ENCODE results near the gene ZCCHC24.

ZCCHC24 gene

GRCh38 chr10:79410315-79411094, 34.9 kb downstream of the ZCCHC24 start:
- DNase-seq (ENCODE audit: low spot score): no peak

DNA sequence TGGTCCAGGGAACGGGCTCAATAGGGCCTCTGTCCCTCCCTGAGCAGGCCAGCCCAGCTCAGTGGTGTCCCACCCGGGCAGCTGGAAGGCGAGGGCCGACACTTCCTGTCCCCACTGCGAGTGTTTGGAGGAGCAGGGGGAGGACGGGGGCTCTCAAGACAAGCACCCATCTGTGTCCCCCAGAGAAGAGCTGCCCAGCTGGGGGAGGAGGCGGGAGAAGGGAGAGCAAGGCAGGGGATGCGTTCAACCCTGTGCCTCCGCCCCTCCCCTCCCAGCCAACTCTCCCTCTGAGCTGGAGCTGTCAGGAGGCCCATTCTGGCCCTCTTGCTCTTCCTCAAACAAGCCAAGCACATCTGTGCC, 35.7 kb downstream of the ZCCHC24 start:
- DNase-seq (ENCODE audit: low spot score): no peak

GRCh38 chr10:79409038-79409725, 36.2 kb downstream of the ZCCHC24 start:
- no peak for DNase-seq (ENCODE audit: low spot score)

DNA sequence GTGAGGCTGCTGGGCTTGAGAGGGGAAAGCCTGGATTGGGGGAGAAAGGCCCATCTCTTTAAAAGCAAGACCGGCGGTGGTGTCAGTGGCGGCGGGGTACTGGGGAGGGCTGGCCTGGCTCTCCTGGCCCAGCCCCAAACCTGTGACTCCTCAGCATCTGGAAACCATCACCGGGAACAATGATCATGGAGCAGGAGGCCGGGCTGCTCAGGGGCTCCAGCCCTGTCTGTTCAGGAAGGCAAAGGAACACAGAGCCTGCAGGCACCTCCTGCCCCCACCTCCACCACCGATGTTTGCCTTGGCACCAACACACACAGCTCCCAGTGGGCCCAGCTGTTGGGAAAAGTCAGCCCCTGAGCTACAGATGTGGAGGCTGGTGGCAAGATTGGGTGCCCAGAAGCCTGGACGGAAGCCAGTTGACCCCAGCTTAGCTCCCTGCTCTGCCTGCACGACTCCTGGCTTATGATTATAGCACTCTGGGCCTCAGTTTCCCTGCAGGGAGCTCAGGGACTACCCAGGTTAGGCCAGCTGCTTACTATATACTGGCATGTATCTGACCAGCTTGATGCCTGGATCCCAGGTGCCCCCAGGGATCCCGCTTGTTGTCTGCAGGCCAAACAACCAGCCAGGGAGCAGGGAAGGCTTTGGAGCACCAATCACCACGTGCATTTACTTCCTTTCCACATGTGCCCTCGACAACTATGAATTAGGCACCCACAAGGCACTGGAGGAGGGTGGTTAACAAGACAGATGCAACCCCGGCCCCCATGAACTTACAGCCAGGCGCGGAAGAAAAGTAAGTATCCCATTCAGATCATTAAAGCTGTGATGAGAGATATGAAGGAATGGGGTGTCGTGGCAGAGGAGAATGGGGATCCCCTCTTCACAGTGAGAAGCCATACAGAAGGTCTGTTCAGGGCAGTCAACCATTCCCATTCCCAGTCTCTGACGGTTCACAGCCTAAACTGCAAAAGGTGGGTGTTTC, 37.3 kb downstream of the ZCCHC24 start:
- DNase-seq (ENCODE audit: low spot score): peak; percentile 84

GRCh38 chr10:79407423-79407796, 38.0 kb downstream of the ZCCHC24 start:
- DNase-seq (ENCODE audit: low spot score): no peak

GRCh38 chr10:79406683-79407422, 38.6 kb downstream of the ZCCHC24 start:
- DNase-seq (ENCODE audit: low spot score): no peak

DNA sequence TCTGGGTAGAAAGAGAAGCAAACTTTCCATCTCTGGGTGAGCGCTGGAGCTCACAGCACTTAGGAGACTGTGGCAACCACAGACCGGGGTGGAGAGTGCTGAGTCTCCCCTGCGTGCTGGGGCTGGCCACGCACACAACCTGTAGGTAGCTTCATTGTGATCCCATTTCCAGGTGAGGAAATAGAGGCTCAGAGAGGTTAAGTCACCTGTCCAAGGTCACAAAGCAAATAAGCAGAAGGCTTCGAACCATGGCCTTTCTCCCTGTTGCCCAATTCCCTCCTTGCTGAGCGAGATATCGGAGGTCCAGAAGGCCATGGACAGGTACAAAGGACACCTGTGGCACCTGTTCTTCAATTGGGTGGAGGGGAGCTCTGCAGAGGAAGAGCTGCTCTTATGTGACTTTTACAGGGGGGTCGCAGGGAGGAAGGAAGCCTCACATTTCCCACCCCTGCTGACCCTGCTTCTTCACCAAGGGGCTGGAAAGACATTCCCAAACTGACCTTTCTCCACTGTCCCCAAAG, 39.4 kb downstream of the ZCCHC24 start:
- DNase-seq (ENCODE audit: low spot score): no peak

GRCh38 chr10:79405221-79405994, 40.0 kb downstream of the ZCCHC24 start:
- DNase-seq (ENCODE audit: low spot score): no peak

GRCh38 chr10:79404690-79405131, 40.7 kb downstream of the ZCCHC24 start:
- no peak for DNase-seq (ENCODE audit: low spot score)

DNA sequence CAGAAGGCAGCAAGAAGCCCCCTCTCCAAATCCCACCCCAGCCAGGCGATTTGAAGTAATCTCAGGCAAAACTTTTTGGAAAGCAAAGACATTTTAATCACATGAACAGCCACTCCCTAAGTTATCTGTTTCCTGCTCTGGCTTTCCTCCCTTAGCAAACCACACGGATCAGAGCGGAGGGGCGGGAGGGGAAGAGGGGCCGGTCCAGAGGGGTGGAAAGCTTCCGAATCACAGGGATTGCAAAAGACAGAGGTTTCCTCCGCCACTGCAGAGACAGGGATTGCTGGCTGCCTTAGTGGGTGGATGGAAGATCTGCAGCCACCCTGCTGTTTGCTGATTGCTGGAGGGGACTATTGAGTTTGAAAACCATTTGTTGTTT, 41.2 kb downstream of the ZCCHC24 start:
- peak; percentile 83 for DNase-seq (ENCODE audit: low spot score)

DNA sequence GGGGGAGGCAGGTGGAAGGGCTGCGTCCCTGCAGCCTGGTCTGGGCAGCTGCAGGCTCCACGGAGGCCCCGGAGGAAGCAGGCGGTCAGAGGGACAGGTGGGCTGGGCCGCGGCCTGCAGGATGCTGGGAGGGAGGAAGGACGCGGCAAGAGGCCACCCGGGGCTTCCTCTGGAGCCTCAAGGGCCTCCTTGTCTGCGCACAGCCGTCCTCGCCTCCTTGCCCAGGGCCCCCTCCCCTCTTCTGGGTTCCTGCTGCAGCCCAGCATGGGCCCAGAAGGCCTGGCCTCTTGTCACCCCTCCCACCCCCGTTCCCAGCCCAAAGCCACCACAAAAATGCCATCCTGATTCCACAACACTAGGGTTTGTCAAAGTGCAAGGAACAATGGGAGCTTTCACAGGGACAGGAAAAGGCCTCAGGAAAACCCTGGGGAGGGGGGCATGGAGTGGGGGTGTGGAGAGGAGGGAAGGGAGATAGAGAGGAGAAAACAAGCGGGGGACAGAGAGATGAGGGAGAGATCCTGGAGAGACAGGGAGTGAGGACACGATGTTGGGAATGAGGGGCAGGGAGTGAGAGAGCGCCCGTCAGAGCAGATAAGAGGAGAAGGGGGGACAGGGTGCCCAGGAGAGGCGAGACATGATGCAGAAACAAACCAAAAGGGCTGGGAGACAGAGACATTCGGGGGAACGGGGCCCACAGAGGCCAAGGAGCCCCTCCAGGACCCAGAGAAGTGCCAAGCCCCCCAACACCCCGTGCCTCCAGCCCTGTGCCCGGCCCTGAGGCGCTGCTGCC, 41.8 kb downstream of the ZCCHC24 start:
- no peak for DNase-seq (ENCODE audit: low spot score)

DNA sequence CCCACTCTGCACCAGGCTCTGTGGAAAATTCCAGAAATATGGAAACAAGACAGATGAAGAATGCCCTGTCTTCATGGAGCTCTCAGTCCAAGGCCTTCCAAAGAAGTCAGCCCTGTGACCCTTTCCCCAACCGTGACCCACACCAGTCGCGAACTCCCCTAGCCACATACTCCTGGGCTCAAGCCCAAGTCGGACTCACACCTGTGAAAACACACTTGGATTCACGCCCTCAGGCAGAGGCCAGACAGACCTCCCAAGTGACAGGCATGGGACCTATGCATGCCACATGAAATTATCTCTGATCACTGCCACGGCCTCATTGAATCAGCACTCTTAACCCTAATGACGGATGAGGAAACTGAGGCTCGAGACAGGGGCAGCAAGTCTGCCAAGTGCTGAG, 42.5 kb downstream of the ZCCHC24 start:
- DNase-seq (ENCODE audit: low spot score): no peak

DNA sequence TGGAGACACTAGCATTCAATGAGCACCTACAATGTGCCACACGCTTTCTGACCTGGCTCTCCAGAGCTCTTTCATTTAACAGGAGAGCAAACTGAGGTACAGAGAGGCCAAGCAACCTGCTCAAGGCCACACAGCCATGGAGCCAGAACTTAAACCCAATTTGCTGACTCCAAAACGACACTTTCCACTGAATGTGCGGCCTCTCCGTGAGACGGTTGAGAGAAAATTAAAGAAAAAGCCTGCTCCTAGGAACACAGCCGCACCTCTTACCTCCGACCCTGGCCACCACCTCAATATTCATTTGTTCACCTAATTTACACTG, 42.8 kb downstream of the ZCCHC24 start:
- DNase-seq (ENCODE audit: low spot score): no peak

- DNase-seq (ENCODE audit: low spot score): peak; percentile 87
Measured at GRCh38 chr10:79401015-79401921, 44.2 kb downstream of the ZCCHC24 start.

DNA sequence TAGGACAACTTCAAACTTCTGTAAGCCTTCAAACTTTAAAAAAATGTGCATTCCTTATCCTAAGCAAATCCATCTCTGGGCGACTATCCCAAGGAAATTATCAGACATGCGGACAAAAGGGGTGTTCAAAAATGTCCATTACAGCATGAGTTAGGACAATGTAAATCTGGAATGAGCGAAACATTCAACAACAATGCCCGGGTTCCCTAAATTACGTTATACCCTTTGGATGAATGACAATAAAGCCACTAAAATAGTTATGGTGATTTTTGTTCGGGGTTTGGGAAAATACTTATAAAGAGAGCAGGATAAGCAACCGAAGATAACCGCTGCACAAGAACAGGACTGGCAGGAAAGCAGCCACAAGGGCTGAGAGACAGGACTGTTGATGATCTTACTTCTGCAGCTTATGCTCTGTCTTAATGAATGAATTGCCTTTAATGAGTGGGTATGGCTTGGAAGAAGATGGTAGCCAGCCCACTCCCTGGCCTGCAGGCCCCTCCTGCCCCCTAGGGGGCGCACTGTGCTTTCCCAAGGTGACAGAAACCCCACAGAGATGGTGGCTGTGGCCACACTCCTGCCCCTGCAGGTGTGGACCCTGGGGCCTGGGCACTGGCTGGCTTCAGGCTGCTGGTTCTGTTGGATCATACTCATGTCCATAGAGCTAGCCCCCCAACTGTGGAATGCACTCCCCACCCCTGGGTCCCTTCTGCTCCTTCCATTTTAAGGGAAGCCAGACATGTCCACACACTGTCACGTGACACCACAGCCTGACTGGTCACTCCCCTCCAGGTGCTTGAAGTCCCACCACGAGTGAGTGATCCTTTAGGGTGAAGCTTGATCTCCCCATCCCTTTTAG, 45.0 kb downstream of the ZCCHC24 start:
- DNase-seq (ENCODE audit: low spot score): no peak

- peak; percentile 95 for DNase-seq (ENCODE audit: low spot score)
Measured at GRCh38 chr10:79399223-79399831, 46.1 kb downstream of the ZCCHC24 start.

- DNase-seq (ENCODE audit: low spot score): no peak
Measured at GRCh38 chr10:79398642-79399041, 46.8 kb downstream of the ZCCHC24 start.

All from AG20443 (cell line).